ENCODE data around the gene TSPOAP1. TPM values are rescaled to one million over a fixed set of nuclear protein-coding genes. Genes with fewer than 3 reads are reported as not detected.

TSPOAP1 gene
- total and polyA plus RNA-seq, 10 of the 15 experiments (the other 5 are each of a cell fraction or from before 2014, with no cell fraction given), result 0.58 to 16.4 (median 4.2) TPM; not detected in 1

DNA sequence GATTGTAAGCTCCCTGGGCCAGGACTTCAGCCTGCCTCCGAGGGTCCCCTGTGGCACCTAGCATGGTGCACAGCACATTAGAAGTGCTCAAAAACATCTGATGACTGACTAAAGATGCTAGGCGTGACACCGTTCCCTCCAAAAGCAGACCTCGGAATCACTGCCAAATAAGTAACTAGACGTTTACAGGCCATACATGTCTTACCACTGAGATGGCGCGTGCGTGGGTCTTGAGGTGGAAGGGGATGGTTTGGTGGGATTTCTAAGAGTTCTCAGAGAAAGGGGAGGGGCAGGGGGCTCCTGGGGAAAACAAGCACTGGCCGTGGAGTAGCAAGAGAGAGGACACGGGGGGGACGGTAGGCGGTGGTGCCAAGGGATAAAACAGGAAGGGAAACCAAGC is 60.3 kb downstream of the TSPOAP1 start (continued):
- TF ChIP-seq, protein P1, sequence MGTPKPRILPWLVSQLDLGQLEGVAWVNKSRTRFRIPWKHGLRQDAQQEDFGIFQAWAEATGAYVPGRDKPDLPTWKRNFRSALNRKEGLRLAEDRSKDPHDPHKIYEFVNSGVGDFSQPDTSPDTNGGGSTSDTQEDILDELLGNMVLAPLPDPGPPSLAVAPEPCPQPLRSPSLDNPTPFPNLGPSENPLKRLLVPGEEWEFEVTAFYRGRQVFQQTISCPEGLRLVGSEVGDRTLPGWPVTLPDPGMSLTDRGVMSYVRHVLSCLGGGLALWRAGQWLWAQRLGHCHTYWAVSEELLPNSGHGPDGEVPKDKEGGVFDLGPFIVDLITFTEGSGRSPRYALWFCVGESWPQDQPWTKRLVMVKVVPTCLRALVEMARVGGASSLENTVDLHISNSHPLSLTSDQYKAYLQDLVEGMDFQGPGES (IDR thresholded peaks at IDR 0.05), result no peak
- TF ChIP-seq IKZF1 (conservative IDR thresholded peaks at IDR 0.05), result no peak
- TF ChIP-seq, protein P2, sequence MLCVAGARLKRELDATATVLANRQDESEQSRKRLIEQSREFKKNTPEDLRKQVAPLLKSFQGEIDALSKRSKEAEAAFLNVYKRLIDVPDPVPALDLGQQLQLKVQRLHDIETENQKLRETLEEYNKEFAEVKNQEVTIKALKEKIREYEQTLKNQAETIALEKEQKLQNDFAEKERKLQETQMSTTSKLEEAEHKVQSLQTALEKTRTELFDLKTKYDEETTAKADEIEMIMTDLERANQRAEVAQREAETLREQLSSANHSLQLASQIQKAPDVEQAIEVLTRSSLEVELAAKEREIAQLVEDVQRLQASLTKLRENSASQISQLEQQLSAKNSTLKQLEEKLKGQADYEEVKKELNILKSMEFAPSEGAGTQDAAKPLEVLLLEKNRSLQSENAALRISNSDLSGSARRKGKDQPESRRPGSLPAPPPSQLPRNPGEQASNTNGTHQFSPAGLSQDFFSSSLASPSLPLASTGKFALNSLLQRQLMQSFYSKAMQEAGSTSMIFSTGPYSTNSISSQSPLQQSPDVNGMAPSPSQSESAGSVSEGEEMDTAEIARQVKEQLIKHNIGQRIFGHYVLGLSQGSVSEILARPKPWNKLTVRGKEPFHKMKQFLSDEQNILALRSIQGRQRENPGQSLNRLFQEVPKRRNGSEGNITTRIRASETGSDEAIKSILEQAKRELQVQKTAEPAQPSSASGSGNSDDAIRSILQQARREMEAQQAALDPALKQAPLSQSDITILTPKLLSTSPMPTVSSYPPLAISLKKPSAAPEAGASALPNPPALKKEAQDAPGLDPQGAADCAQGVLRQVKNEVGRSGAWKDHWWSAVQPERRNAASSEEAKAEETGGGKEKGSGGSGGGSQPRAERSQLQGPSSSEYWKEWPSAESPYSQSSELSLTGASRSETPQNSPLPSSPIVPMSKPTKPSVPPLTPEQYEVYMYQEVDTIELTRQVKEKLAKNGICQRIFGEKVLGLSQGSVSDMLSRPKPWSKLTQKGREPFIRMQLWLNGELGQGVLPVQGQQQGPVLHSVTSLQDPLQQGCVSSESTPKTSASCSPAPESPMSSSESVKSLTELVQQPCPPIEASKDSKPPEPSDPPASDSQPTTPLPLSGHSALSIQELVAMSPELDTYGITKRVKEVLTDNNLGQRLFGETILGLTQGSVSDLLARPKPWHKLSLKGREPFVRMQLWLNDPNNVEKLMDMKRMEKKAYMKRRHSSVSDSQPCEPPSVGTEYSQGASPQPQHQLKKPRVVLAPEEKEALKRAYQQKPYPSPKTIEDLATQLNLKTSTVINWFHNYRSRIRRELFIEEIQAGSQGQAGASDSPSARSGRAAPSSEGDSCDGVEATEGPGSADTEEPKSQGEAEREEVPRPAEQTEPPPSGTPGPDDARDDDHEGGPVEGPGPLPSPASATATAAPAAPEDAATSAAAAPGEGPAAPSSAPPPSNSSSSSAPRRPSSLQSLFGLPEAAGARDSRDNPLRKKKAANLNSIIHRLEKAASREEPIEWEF (IDR thresholded peaks at IDR 0.05; ENCODE audit: insufficient replicate concordance, low read depth, low read length), result no peak
- no peak for TF ChIP-seq NFIC (IDR thresholded peaks at IDR 0.05; ENCODE audit: low read depth, low read length)

All from GM12878 (cell line).